ENCODE data around the gene SGCB.

- TF ChIP-seq MAX (IDR thresholded peaks at IDR 0.05) (no peak), EP300 (IDR thresholded peaks at IDR 0.05; ENCODE audit: borderline replicate concordance) (no peak), YY1 (IDR thresholded peaks at IDR 0.05; ENCODE audit: low read depth) (no peak), REST (IDR thresholded peaks at IDR 0.05; ENCODE audit: low read depth) (no peak), RAD21 (IDR thresholded peaks at IDR 0.05; ENCODE audit: low read depth) (no peak), TCF12 (IDR thresholded peaks at IDR 0.05; ENCODE audit: low read depth) (no peak), NFIC (IDR thresholded peaks at IDR 0.05) (no peak), CEBPB (IDR thresholded peaks at IDR 0.05) (no peak), CREB1 (IDR thresholded peaks at IDR 0.05; ENCODE audit: low read depth) (no peak)
These were observed 11.2 kb upstream of the SGCB start for GRCh38 chr4:52049266-52049665.

Data from Ishikawa (cell line).